Pancreas (tissue), 10 donors: ENCODE results near the gene MRPS35. TPM values are rescaled to one million over a fixed set of nuclear protein-coding genes. Genes with fewer than 3 reads are reported as not detected.

Experiments
- ATAC-seq, 4 donors: fragments of 200-7000 bp; cut with Tn5 transposase; one replicate each; pipeline versions ENCODE4 v1.8.0 to v1.9.1; 2020; ENCODE audit warnings: mild to moderate bottlenecking in 4 of 4, moderate library complexity in 4 of 4
- DNase-seq, 6 donors: peaks; one replicate each; pipeline ENCODE4 v3.0.0-alpha.2; 2020
- FAIRE-seq: peaks from 2 replicates; lab custom pipeline; 2012; peaks lifted over from hg19 to GRCh38; lab: Jason Lieb, UNC
- H3K27ac ChIP-seq, 4 donors: fragments of 200-600 bp; sonication (generic); 1 replicate in 3 of 4; 2 replicates in 1 of 4; pipeline versions ENCODE4 v1.5.0 to v1.8.0; 2020
- H3K27me3 ChIP-seq, 4 donors: fragments of 200-600 bp; one replicate each; pipeline ENCODE4 v1.8.0; 2021
- H3K36me3 ChIP-seq, 3 donors: fragments of 200-600 bp; sonication (generic) in 1 of 3; one replicate each; pipeline versions ENCODE4 v1.5.0 to v1.8.0; 2020 to 2021
- H3K4me1 ChIP-seq, 3 donors: fragments of 200-600 bp; one replicate each; pipeline ENCODE4 v1.8.0; 2021
- H3K4me3 ChIP-seq, 4 donors: fragments of 200-600 bp; sonication (generic) in 2 of 4; one replicate each; pipeline versions ENCODE4 v1.5.0 to v1.8.0; 2020 to 2021
- H3K9me3 ChIP-seq, 4 donors: fragments of 200-600 bp; one replicate each; pipeline ENCODE4 v1.8.0; 2021
- CTCF ChIP-seq, 4 donors: fragments of 200-600 bp; sonication (generic) in 3 of 4; IDR thresholded peaks; one replicate each; pipeline versions ENCODE4 v1.5.0 to v1.8.0; 2021; ENCODE audit warnings: antibody characterized with exemption in 4 of 4
- WGBS, 2 donors: extraction: QIAGEN DNeasy Blood & Tissue Kit; methylation state at CpG; one replicate each; pipeline ENCODE4 v1.1.7; 2013; 5-methylcytosine and 5-hydroxymethylcytosine counted together
- intact Hi-C, 3 donors: fragments of 100-400 bp; cut with DNase I; formaldehyde crosslinking; loops; one replicate each; pipeline versions ENCODE4 v1.11.1 to v1.14.2; 2022
- polyA plus RNA-seq, 2 donors: library from polyadenylated mRNA; stranded (reverse); fragments of 200-250 nt; gene quantifications; one replicate each; pipeline ENCODE4 v1.2.3, GENCODE V29; 2013
- total RNA-seq, 6 donors: library from RNA; stranded (reverse); fragmentation: NEBNext Ultra II Directional in 4 of 6; extraction: Animal tissue kit (Norgen Biotek cat#: 25700) in 4 of 6; gene quantifications; one replicate each; pipeline versions ENCODE4 v1.2.1 to v1.2.4, GENCODE V29; 2021 to 2023
- donor health status: healthy with polysubstance abuse.
- donor health status: DM: no; HTN: no; CAD: no; lungs with moderate emphysema.
- donor health status: DM: no; HTN: no; CAD: no.
- donor health status: control.
- donor health status: control.
- donor health status: Bipolar disorder and iron deficiency.
- donor health status: DM: yes; HTN: yes; CAD: no.
- donor health status: DM: no; HTN: no; CAD: no.
- donor health status: DM: no; HTN: no; CAD: no.
- donor health status: DM: yes; HTN: yes; CAD: no.

Gene MRPS35
- total and polyA plus RNA-seq, 8 donors: 8.2 to 21.4 (median 14.9) TPM

GRCh38 chr12:27802936-27803335, 92.3 kb downstream of the MRPS35 start:
- WGBS, 2 donors: 82 to 85% methylated on average over 2 of the region's 2 CpGs
- no peaks in the 10 kb centered on the region for H3K9me3 ChIP-seq
- no peaks in the 10 kb centered on the region for H3K4me1 ChIP-seq
- no peak overlapping the region for H3K27ac ChIP-seq
- no peak for TF ChIP-seq CTCF (IDR thresholded peaks at IDR 0.05)
- H3K4me3 ChIP-seq: no peak overlapping the region
- no peak for DNase-seq
- H3K36me3 ChIP-seq: peaks cover 0 to 4% (median 0%) of the 10 kb centered on the region in 3 donors
- no peak for FAIRE-seq
- no peaks in the 10 kb centered on the region for H3K27me3 ChIP-seq
- intact Hi-C loops: no loop called here
- ATAC-seq: no peak

GRCh38 chr12:27805238-27805637, 94.6 kb downstream of the MRPS35 start:
- peaks cover 0 to 7% (median 5%) of the 10 kb centered on the region in 3 donors for H3K4me1 ChIP-seq
- ATAC-seq (no peak), DNase-seq (no peak), FAIRE-seq (no peak)
- no peak overlapping the region for H3K27ac ChIP-seq
- H3K4me3 ChIP-seq: no peak overlapping the region
- WGBS, 2 donors: 0 to 73% methylated on average over 1 of the region's 1 CpG
- H3K9me3 ChIP-seq: no peaks in the 10 kb centered on the region
- no peaks in the 10 kb centered on the region for H3K36me3 ChIP-seq
- H3K27me3 ChIP-seq: no peaks in the 10 kb centered on the region
- intact Hi-C loops: no loop called here
- TF ChIP-seq CTCF (IDR thresholded peaks at IDR 0.05): no peak

Other genes with a start within 250 kb of the MRPS35 start
- gene PPFIBP1, start 186.6 kb upstream of the MRPS35 start, total RNA-seq: 10 to 100 TPM; 29.8 to 50.3 (median 34.7) TPM
- 10 to 100 TPM; 12.1 to 12.5 TPM for gene PPFIBP1, start 186.6 kb upstream of the MRPS35 start, polyA plus RNA-seq
- gene REP15, start 14.4 kb upstream of the MRPS35 start, total RNA-seq: 1 to 10 TPM in 1 of 6 donors, under 1 TPM in 4, not detected in 1; 0.39 to 1.5 (median 0.51) TPM
- gene REP15, start 14.4 kb upstream of the MRPS35 start, polyA plus RNA-seq: 1 to 10 TPM in 1 of 2 donors, under 1 TPM in 1; 0.80 to 1.1 TPM
- 10 to 100 TPM; 10.7 to 21.3 (median 15.1) TPM for gene KLHL42, start 69.4 kb downstream of the MRPS35 start, total RNA-seq
- 10 to 100 TPM; 14.5 to 20.1 TPM for gene KLHL42, start 69.4 kb downstream of the MRPS35 start, polyA plus RNA-seq
- under 1 TPM in 1 of 6 donors, not detected in 5; 0.19 TPM for gene MANSC4, start 69.4 kb downstream of the MRPS35 start, total RNA-seq
- 1 to 10 TPM in 1 of 2 donors, under 1 TPM in 1; 0.23 to 2.3 TPM for gene MANSC4, start 69.4 kb downstream of the MRPS35 start, polyA plus RNA-seq